Activated naive CD8-positive, alpha-beta T cell treated with anti-CD3 and anti-CD28 coated beads for 36 hours (primary cell): Measurements from ENCODE around the gene B4GALT5. TPM values are rescaled to one million over a fixed set of nuclear protein-coding genes. Genes with fewer than 3 reads are reported as not detected.

Experiments used
- DNase-seq: peaks from one replicate; pipeline ENCODE4 v3.0.0; 2021
- H3K27ac Mint-ChIP-seq: one replicate; pipeline ENCODE4 v1.8.0; 2022; ENCODE audit warnings: mild to moderate bottlenecking, moderate library complexity, mixed read lengths
- H3K27me3 Mint-ChIP-seq: one replicate; pipeline ENCODE4 v1.8.0; 2022; ENCODE audit warnings: mild to moderate bottlenecking, mixed read lengths
- H3K36me3 Mint-ChIP-seq: one replicate; pipeline ENCODE4 v1.8.0; 2021; ENCODE audit warnings: mild to moderate bottlenecking, mixed read lengths
- H3K4me1 Mint-ChIP-seq: one replicate; pipeline ENCODE4 v1.8.0; 2021; ENCODE audit warnings: mixed read lengths
- H3K4me3 Mint-ChIP-seq: one replicate; pipeline ENCODE4 v1.8.0; 2022; ENCODE audit warnings: mild to moderate bottlenecking, moderate library complexity, mixed read lengths
- H3K9me3 Mint-ChIP-seq: one replicate; pipeline ENCODE4 v1.8.0; 2022; ENCODE audit warnings: mixed read lengths
- total RNA-seq, 2 experiments: library from RNA; stranded (reverse); gene quantifications; one replicate each; pipeline ENCODE4 v1.2.3, GENCODE V29; 2021

B4GALT5 gene
- total RNA-seq, 2 experiments from 2014 or later, result 22.4 to 23.3 TPM

DNA sequence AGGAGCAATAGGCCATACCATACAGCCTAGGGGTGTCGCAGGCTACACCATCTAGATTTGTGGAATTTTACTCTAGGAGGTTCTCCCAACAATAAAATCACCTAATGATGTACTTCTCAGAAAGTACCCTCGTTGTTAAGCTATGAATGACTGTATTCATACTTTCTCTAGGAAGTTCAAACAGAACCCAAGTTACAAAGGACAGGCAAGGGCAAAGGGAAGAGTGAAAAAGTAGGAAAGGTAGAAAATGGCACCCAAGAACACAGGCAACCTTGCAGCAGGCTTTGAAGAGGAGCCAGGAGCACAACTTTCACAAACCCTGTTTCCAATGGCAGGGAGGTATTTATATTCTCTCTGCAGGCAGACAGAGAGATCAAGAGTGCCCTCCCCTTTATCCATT, 67.2 kb downstream of the B4GALT5 start:
- Mint-ChIP-seq H3K27ac (no peak overlapping the region), H3K9me3 (no peaks in the 10 kb centered on the region), H3K27me3 (no peaks in the 10 kb centered on the region), H3K36me3 (peaks cover 13% of the 10 kb centered on the region), H3K4me3 (no peak overlapping the region), H3K4me1 (no peaks in the 10 kb centered on the region)
- no peak for DNase-seq

DNA sequence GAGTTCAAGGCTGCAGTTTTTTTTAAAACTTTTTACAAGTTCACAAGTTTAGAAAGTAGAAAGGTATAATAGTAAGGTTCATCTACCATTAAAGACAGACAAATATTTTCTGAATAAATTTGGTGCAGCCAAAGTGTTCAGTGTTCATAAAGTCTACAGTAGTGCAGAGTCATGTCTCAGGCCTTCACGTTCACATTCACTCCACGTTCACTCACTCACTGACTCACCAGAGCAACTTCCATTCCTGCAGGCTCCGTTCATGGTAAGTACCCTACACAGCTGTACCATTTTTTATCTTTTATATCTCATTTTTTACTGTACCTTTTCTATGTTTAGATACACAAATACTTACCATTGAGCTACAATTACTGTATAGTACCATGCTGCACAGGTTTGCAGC, 67.6 kb downstream of the B4GALT5 start:
- DNase-seq, result no peak
- Mint-ChIP-seq H3K36me3 (peaks cover 13% of the 10 kb centered on the region), H3K27ac (no peak overlapping the region), H3K4me3 (no peak overlapping the region), H3K27me3 (no peaks in the 10 kb centered on the region), H3K9me3 (no peaks in the 10 kb centered on the region), H3K4me1 (no peaks in the 10 kb centered on the region)

DNA sequence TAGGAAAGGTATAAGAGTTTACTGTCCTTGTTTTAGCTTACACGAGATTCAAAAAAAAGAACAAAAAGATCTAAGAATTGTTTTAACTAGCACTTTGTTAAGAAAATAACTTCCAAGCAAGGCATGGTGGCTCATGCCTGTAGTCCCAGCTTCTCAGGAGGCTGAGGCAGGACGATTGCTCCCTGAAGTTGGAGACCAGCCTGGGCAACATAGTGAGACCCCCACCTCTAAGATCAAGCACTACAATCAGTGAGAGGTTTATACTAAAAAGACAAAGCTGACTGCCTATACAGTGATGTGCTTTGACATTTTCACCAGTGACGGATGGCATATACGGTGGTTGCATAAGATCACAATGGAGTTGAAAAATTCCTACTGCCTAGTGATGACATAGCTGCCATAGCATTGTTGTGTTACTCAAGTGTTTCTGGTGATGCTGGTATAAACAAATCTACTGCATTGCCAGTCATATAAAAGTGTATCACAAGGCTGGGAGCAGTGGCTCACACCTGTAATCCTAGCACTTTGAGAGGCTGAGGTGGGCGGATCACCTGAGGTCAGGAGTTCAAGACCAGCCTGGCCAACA, 68.6 kb downstream of the B4GALT5 start:
- Mint-ChIP-seq H3K4me3 (no peak overlapping the region), H3K4me1 (no peaks in the 10 kb centered on the region), H3K27ac (no peak overlapping the region), H3K27me3 (no peaks in the 10 kb centered on the region), H3K9me3 (no peaks in the 10 kb centered on the region), H3K36me3 (peaks cover 19% of the 10 kb centered on the region)
- DNase-seq, result no peak

DNA sequence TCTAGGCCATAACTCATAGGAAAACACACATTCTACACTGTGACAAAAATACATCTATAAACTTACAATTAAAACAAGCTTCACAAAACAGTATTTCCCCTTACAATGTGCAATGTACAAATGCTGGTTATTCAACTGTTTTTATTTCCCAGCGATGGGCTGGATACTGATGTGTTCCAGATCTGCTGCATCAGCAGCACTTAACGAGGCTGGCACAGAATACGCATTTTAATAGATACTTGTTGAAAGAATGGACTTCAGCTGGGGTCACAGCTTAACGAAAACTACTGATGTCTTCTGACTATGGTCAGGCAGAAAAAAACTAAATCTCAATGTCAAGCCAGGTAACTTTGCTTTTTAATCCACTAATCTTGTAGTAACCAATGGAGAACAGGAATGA, 70.9 kb downstream of the B4GALT5 start:
- no peak overlapping the region for H3K27ac Mint-ChIP-seq
- H3K4me1 Mint-ChIP-seq, result no peaks in the 10 kb centered on the region

DNA sequence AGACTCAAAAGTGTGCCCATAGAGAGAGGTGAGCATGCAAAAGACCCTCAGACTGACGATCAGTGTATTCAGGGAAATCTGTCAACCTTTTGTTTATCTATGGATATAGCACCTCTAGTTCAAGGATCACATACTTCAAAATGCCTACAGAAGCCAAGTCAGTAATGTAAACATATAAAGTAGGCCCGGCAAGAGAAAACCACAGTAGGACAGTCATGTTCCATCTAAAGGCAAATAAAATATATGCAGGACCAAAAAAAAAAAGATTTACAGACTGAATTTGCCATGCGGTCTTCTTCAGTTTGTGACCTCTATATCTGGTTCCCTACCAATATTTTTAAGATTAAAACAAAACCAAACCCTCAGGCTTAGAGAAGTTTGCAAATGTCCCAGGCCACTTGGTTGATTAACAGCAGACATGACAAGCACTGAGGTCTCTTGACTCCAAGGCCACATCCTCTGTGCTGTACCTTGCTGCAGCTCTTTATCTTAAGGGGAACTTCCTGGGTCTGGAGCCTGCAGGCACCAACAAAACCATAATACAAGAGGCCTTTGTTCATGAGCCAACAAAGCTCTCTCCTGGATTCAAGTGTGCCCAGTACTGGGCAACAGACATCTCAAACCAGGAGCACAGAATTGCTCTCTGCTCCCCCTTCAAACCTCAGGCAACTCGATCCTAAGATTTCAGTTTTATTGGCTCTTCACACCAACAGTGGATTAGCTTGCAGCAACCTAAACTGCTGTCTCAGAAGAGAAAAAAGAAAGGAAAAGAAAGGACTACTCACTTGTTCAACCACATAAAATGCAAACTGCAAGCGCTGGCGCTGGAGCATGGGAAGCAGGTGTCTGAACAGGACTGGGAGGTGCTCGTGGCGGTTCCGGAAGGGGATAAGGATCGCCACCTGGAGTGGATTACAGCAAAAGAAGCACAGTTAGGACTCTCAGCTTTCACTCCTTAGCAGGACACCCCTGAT, 71.7 kb downstream of the B4GALT5 start:
- Mint-ChIP-seq H3K4me1 (no peaks in the 10 kb centered on the region), H3K27ac (no peak overlapping the region), H3K9me3 (no peaks in the 10 kb centered on the region), H3K4me3 (no peak overlapping the region), H3K36me3 (peaks cover 28% of the 10 kb centered on the region), H3K27me3 (no peaks in the 10 kb centered on the region)
- no peak for DNase-seq

More for the DNA sequence above, 70.9 kb downstream of the B4GALT5 start:
- H3K4me3 Mint-ChIP-seq, result no peak overlapping the region
- no peaks in the 10 kb centered on the region for H3K9me3 Mint-ChIP-seq
- no peak for DNase-seq
- H3K36me3 Mint-ChIP-seq, result peaks cover 22% of the 10 kb centered on the region
- no peaks in the 10 kb centered on the region for H3K27me3 Mint-ChIP-seq

DNA sequence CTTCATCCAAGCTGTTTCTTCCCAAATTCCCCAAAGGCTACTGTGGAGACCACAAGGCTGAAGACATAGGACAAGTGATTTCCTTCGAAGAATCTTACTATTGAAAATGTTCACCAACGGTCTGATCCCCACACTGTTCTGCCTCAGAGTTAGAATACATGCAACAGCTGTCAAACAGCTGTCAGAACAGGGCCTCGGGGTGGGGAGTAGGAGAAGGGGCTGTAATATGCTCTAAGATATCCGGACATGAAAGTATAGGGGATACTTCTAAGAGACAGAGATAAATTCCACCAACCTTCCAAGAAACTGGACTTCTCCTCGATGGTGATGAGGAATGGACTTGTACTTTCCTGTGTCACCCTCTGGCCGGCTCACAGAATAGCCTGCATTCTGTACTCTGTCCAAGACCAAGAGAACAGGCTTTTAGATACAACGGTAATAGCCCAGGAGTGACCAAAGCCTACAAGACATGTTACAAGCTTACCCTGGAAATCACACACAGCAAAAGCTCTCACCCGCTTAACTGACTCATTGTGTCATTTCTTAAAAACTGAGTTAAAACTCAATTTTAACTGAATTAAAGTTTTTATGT, 76.5 kb downstream of the B4GALT5 start:
- Mint-ChIP-seq H3K27ac (no peak overlapping the region), H3K4me1 (peaks cover 2% of the 10 kb centered on the region), H3K4me3 (no peak overlapping the region), H3K36me3 (peaks cover 32% of the 10 kb centered on the region), H3K27me3 (no peaks in the 10 kb centered on the region), H3K9me3 (no peaks in the 10 kb centered on the region)
- DNase-seq, result no peak

DNA sequence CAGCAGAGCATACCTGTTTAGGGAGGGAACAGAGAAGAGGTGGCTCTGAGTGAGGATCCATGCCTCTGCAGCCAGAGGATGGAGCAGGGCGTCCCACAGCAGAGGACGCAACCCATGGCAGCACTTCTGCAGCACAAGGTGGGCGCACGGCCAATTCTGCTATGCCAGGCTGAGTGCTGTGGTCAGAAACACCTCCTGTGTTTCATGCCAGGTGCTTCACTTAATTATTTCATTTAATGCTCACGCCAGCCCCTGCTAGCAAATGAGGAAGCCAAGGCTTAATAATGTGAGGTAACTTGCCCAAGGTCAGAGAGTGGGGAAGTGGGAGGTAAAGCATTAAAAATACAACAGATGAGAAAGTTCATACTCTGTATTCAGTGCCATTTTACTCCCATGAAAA, 77.2 kb downstream of the B4GALT5 start:
- Mint-ChIP-seq H3K27me3 (no peaks in the 10 kb centered on the region), H3K36me3 (peaks cover 32% of the 10 kb centered on the region), H3K4me1 (peaks cover 2% of the 10 kb centered on the region), H3K9me3 (no peaks in the 10 kb centered on the region), H3K4me3 (no peak overlapping the region), H3K27ac (no peak overlapping the region)
- DNase-seq, result no peak

DNA sequence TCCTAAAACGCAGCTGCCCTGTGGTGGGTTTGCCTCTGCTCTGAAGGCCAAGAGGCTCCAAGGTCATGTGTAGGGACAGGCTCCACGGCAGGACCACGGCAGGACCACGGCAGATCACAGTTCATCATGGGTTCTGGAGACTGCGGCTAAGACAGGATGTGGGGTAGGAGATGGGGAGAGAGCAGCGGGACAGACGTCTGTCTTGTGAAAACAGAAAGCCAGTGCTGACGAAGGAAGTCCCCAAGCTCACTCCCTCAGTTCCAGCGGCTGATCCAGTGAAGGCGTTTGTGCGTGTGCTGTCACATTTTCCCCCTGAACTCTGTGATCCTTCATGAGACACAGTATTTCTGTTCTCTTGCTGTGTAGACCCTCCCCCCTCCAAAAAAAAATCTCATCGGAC, 77.8 kb downstream of the B4GALT5 start:
- Mint-ChIP-seq H3K27me3 (no peaks in the 10 kb centered on the region), H3K36me3 (peaks cover 32% of the 10 kb centered on the region), H3K27ac (peak overlapping the region; percentile 30), H3K4me3 (no peak overlapping the region), H3K4me1 (peaks cover 4% of the 10 kb centered on the region), H3K9me3 (no peaks in the 10 kb centered on the region)
- no peak for DNase-seq

DNA sequence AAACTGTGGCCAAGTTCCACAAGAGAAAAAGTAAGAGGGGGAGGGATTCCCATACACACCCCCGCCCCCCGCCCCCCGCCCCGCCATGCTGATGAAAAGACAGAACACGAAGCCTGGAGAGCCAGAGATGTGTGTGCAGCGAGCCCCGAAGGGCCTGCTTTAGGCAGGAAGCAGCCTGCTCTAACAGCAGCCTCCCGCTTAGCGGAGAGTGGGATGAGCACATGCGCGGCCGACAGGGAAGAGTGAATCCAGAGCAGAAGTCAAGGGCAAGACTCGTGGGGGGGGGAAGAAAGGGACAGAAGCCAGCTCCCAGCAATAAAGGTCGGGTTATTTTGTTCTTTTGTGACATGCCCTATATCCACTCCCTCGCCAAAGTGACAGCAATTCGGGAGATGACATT, 78.5 kb downstream of the B4GALT5 start:
- H3K36me3 Mint-ChIP-seq, result peaks cover 27% of the 10 kb centered on the region
- no peaks in the 10 kb centered on the region for H3K27me3 Mint-ChIP-seq
- H3K27ac Mint-ChIP-seq, result no peak overlapping the region
- no peaks in the 10 kb centered on the region for H3K9me3 Mint-ChIP-seq
- no peak for DNase-seq
- no peak overlapping the region for H3K4me3 Mint-ChIP-seq
- peaks cover 4% of the 10 kb centered on the region for H3K4me1 Mint-ChIP-seq

DNA sequence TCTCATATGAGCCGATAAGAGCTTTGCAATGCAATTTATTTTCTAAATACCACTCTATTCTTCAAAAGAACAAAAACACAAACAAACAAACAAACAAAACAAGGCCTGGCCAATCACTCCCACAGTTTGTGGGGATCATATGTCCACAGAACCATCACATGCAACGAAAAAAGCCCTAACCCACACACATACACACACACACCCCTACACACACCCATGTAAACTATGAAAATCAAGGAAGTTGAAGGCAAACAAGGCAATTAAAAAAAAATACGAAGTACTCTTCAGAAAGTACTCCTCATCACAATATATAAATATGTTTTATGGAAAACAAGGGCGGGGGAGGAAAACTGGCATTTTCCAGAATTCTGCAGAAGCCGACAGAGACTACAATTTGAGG, 79.6 kb downstream of the B4GALT5 start:
- peaks cover 4% of the 10 kb centered on the region for H3K4me1 Mint-ChIP-seq
- H3K27ac Mint-ChIP-seq, result no peak overlapping the region
- H3K27me3 Mint-ChIP-seq, result no peaks in the 10 kb centered on the region
- no peak overlapping the region for H3K4me3 Mint-ChIP-seq
- DNase-seq, result no peak
- H3K36me3 Mint-ChIP-seq, result peaks cover 21% of the 10 kb centered on the region
- no peaks in the 10 kb centered on the region for H3K9me3 Mint-ChIP-seq

DNA sequence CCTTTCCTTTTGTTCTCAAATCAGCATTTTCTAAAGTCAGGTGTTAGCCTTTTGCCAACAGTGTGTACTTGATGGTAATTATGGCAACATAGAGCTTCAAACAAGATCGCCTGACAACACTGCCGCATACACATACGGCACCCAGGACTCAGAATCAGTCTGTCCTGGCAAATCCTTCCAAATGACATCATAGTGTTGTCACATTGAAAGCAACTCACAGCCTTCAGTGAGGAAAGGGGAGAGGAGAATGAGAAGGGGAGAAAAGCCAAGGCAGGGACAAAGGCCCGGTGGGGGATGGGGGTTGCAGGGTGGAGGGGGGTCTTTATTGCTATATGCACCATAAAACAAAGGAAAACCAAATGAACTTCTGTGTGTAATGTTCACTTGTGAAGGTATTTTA, 80.0 kb downstream of the B4GALT5 start:
- Mint-ChIP-seq H3K27ac (no peak overlapping the region), H3K4me3 (no peak overlapping the region), H3K9me3 (no peaks in the 10 kb centered on the region), H3K27me3 (no peaks in the 10 kb centered on the region), H3K36me3 (peaks cover 21% of the 10 kb centered on the region), H3K4me1 (peaks cover 4% of the 10 kb centered on the region)
- no peak for DNase-seq

DNA sequence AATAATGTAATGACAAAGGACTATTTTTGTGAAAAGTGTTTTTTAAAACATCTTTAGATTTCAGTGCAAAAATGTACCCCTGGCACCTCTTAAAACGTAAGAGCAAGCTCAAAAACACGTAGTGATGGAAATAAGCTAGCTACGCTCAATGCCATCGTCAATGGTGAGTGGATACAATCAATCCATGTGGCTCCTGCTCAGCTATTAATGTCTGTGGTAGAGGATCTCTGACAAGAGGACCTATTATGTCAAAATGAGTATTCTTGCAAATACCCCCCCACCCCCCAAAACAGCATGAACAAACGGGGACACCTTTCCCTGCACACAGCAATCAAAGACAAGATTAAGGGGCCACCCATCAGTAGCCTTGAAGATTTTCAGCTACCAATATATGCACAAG, 80.7 kb downstream of the B4GALT5 start:
- no peak overlapping the region for H3K27ac Mint-ChIP-seq
- no peaks in the 10 kb centered on the region for H3K27me3 Mint-ChIP-seq
- DNase-seq, result no peak
- H3K9me3 Mint-ChIP-seq, result no peaks in the 10 kb centered on the region
- no peak overlapping the region for H3K4me3 Mint-ChIP-seq
- peaks cover 4% of the 10 kb centered on the region for H3K4me1 Mint-ChIP-seq
- peaks cover 21% of the 10 kb centered on the region for H3K36me3 Mint-ChIP-seq

DNA sequence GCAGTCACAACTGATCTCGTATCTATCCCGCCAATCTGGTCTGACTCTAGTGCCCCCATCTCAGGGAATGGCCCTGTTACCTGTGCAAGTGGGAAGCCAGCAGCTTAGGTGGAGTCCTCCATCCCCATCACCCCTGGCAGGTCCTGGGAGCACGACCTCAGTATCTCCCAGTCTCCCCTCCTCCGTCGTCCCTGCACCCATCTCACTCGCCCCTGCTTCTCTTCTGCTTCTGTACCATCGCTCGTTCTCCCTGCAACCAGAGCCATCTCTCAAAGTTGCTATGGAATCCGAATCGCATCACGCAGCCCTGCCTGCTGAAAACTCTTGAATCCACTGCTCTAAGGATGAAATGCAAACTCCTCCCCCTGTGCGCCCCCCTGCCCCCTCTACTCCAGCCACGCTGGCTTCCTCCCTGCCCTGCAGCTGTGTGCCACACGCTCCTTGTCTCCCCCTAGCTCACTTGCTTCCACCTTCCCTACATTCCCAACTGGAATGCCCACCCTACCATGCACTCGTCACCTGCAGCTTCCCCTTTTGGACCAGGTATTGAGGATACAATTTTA, 81.7 kb downstream of the B4GALT5 start:
- Mint-ChIP-seq H3K27ac (no peak overlapping the region), H3K4me3 (no peak overlapping the region), H3K4me1 (peaks cover 6% of the 10 kb centered on the region), H3K9me3 (no peaks in the 10 kb centered on the region), H3K27me3 (no peaks in the 10 kb centered on the region), H3K36me3 (peaks cover 14% of the 10 kb centered on the region)
- no peak for DNase-seq

DNA sequence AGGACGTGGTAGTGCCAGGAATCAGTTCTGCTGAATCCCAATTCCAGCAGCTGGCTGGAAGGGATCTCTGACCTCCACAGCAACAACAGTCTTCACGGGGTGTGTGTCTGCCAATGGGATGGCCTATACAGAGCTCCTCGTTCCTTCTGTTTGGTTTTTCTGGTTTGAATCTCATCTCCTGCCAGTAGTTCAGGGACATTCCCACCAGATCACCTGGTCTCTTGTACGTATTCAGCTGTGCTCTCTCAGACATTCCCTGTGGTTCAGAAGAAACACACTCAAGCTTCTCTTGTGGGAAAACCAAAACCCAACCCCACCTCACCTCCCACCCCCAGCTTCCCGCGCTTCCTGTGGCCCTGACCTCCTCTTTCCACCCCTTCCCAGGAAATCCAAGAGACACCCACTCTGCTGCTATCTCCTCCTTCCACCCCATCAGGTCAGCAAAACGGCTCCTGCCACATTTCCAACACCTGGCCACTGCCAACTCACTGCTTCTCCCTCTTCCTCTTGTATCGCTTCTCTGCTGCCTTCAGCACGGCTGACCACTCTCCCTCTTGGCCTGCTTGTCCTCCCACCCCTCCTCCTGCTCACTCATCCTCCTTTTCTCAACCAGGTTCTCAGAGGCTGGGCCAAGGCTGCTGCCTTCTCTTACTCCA, 82.5 kb downstream of the B4GALT5 start:
- peaks cover 9% of the 10 kb centered on the region for H3K36me3 Mint-ChIP-seq
- H3K27me3 Mint-ChIP-seq, result no peaks in the 10 kb centered on the region
- no peak overlapping the region for H3K4me3 Mint-ChIP-seq
- H3K27ac Mint-ChIP-seq, result peak overlapping the region; percentile 26
- H3K4me1 Mint-ChIP-seq, result peaks cover 6% of the 10 kb centered on the region
- H3K9me3 Mint-ChIP-seq, result no peaks in the 10 kb centered on the region
- no peak for DNase-seq
